Measurements from ENCODE around the gene SNX22. TPM values are rescaled to one million over a fixed set of nuclear protein-coding genes. Genes with fewer than 3 reads are reported as not detected.

Gene SNX22
- under 0.01 TPM in 1 of 2 replicates, not detected in the other for total RNA-seq

DNA sequence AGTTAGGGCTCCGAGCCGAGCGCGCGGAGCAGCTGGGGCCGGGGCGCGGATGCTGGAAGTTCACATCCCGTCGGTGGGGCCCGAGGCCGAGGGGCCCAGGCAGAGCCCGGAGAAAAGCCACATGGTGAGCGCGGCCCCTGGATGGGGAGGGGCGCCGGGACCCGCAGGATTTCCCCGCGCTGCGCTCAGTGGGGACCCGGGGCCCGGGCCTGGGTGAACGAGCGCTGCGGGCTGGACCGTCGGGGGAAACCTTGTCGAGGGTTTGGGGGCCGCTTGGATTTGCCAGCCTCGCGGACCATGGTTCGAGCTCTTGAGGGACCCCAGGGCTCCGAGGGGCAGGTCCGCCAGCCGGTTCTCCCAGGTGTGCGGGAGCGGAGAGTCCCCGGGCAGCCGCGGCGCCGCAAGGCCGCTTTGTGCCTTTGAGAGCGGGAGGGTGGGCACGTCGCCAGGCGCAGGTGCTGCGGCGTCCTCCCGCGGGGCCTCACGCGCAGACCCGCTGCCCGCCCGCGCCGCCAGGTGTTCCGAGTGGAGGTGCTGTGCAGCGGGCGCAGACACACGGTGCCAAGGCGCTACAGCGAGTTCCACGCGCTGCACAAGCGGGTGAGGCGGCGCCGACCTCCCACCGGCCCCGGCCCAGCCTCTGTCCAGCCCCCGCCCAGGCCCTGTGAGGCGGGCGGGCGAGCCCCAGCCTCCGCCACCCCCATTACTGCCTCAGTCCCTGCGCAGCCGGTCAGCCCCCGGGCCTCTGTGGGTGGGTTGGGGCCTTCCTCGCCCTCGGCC, at the start of gene SNX22:
Gene SNX22 (plus strand): TSS at position 5 of the 780 bp plus-strand sequence. CDS start 45 bp downstream, at position 50.

DNA sequence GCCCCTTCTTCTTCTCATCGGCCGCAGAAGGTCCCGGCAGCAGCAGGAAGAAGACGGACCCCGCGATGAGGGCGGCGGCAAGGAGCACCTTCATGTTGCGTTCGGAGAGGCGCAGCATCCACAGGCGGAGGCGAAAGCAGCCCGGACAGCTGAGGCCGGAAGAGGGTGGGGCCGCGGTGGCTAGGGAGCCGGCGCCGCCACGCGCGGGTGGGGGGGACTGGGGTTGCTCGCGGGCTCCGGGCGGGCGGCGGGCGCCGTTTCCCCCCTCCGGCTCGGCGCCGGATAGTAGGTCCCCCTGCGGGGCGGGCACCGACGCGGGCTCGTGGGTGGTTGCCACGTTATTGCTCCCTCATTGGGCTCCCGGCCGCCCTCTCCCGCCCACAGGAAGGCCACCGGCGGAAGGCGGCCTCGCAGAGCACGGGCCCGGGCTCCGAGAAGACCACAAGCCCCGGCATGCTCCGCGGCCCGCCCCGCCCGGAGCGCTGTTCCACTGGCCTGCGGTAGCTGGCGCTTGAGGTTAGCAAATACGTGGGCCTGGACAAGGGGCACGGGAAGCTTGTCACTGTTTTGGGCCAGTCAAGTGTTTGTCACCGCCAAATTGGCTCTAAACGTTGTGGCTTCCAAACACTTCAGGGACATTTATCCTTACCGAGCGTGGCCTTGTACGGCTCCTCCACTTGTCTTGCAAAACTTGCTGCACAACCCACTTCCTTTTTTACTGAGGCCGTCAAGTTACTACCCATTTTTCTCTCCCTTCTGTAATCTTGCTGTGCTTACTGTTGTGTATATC, 11.5 kb downstream of the SNX22 start, which contains the start of gene PPIB:
Gene PPIB (minus strand): TSS at position 154 of the 790 bp plus-strand sequence. CDS start 36 bp downstream, at position 118.

Other genes with a start within 250 kb of the SNX22 start
- gene DAPK2, start 105.2 kb upstream of the SNX22 start, total RNA-seq, result 0.36 and 1.8 TPM in 2 replicates
- 42.9 and 69.3 TPM in 2 replicates for gene CIAO2A, start 57.9 kb upstream of the SNX22 start, total RNA-seq
- gene SNX1, start 55.7 kb upstream of the SNX22 start, total RNA-seq, result 33.5 and 40.4 TPM in 2 replicates
- gene PPIB, start 11.3 kb downstream of the SNX22 start, total RNA-seq, result 958 and 1,197 TPM in 2 replicates
- gene CSNK1G1, start 204.4 kb downstream of the SNX22 start, total RNA-seq, result 9.4 and 10.7 TPM in 2 replicates
- 16.2 and 17.1 TPM in 2 replicates for gene PCLAF, start 229.7 kb downstream of the SNX22 start, total RNA-seq
- 6.5 and 16.1 TPM in 2 replicates for gene TRIP4, start 236.1 kb downstream of the SNX22 start, total RNA-seq

All from cardiac atrium fibroblast (primary cell).